Colonic mucosa (tissue), 4 donors: ENCODE results near the gene DDX17. TPM values are rescaled to one million over a fixed set of nuclear protein-coding genes. Genes with fewer than 3 reads are reported as not detected.

ENCODE experiments used
- DNase-seq: peaks from one replicate; pipeline ENCODE4 v3.0.0-alpha.2; 2020
- H3K27ac ChIP-seq: fragments of 200-600 bp; one replicate; pipeline ENCODE4 v1.8.0; 2021
- H3K27me3 ChIP-seq: fragments of 200-600 bp; one replicate; pipeline ENCODE4 v1.8.0; 2021
- H3K36me3 ChIP-seq: fragments of 200-600 bp; one replicate; pipeline ENCODE4 v1.8.0; 2021
- H3K4me1 ChIP-seq: fragments of 200-600 bp; one replicate; pipeline ENCODE4 v1.8.0; 2021; ENCODE audit warnings: mild to moderate bottlenecking
- H3K4me3 ChIP-seq: fragments of 200-600 bp; one replicate; pipeline ENCODE4 v1.8.0; 2021
- H3K9ac ChIP-seq, 2 donors: one replicate each; pipeline ENCODE4 v1.7.0; 2013; ENCODE audit warnings: control low read depth in 2 of 2, low read depth in 2 of 2, low read length in 2 of 2
- H3K9me3 ChIP-seq: fragments of 200-600 bp; one replicate; pipeline ENCODE4 v1.8.0; 2021
- intact Hi-C: fragments of 100-400 bp; cut with DNase I; formaldehyde crosslinking; loops from one replicate; pipeline ENCODE4 v1.14.1; 2022
- total RNA-seq, 2 donors: library from RNA; stranded (reverse); fragmentation: NEBNext Ultra II Directional in 1 of 2; extraction: Animal tissue kit (Norgen Biotek cat#: 25700) in 1 of 2; gene quantifications; one replicate each; pipeline ENCODE4 v1.2.1, GENCODE V29; 2021
- TF ChIP-seq, protein P1 (sequence below): fragments of 200-600 bp; IDR thresholded peaks from one replicate; pipeline ENCODE4 v1.8.0; 2022; ENCODE audit warnings: antibody characterized with exemption, mild to moderate bottlenecking
- donor health status: healthy.
- donor health status: DM: no; HTN: no; CAD: no.
- donor health status: DM: no; HTN: no; CAD: no.

The DDX17 gene
- 100 to 1,000 TPM; 333 to 359 TPM for total RNA-seq

DNA sequence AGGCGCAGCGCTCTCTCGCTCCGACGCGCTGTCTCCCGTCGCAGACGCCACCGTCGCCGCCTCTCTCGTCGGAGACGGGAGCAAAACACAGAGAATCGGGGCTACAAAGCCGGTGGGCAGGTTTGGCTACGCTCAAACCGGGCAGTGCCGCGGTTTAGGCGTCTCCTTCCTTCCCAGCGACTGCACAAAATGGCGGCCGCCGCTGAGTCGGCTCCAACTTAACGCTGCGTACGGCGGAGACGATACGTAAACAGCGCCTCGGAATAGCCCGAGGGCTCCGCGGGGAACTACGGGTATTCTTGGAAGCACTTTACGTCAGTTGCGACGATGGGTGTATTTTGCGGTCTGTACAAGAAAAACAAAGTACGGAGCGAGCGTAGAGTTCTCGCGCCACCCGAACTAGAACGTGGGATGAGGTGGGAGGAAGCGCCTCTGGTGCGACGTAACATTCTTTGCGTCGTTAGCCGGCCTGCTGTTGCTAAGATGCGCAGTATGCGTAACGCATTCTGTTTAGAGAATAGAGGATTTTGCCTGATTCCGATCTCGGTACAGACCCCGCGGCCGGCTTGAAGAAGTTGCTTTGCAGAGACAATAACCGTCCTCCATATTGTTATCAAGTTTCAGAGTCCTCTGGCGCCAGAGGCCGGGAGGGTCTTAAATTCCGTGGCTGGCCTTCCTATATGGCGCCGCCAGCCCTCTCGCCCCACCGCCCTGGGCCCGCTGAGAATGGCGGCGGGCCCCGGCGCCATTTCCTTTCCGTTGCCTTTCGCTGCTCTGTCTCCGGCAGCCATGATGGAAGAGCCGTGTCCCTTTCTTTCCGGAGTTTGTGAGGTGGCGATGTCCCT lies at the start of gene DDX17:
TSS of gene DDX17 (minus strand) at position 194 of the 845 bp plus-strand sequence.
- H3K36me3 ChIP-seq = no peaks in the 10 kb centered on the region
- H3K4me3 ChIP-seq = peak within 1 kb of the TSS; percentile 91
- peak within 1 kb of the TSS; percentile 94 to 100 for H3K9ac ChIP-seq
- peak; percentile 95 for DNase-seq
- peak within 1 kb of the TSS; percentile 100 for H3K27ac ChIP-seq
- TF ChIP-seq, protein P1, sequence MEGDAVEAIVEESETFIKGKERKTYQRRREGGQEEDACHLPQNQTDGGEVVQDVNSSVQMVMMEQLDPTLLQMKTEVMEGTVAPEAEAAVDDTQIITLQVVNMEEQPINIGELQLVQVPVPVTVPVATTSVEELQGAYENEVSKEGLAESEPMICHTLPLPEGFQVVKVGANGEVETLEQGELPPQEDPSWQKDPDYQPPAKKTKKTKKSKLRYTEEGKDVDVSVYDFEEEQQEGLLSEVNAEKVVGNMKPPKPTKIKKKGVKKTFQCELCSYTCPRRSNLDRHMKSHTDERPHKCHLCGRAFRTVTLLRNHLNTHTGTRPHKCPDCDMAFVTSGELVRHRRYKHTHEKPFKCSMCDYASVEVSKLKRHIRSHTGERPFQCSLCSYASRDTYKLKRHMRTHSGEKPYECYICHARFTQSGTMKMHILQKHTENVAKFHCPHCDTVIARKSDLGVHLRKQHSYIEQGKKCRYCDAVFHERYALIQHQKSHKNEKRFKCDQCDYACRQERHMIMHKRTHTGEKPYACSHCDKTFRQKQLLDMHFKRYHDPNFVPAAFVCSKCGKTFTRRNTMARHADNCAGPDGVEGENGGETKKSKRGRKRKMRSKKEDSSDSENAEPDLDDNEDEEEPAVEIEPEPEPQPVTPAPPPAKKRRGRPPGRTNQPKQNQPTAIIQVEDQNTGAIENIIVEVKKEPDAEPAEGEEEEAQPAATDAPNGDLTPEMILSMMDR = no peak
- H3K4me1 ChIP-seq = peaks cover 9% of the 10 kb centered on the region
- intact Hi-C loops = loop anchor here (10.0 kb wide), 1 partner anchor 112 kb away; no protein-coding TSS in a partner anchor
- no peaks in the 10 kb centered on the region for H3K27me3 ChIP-seq
- no peaks in the 10 kb centered on the region for H3K9me3 ChIP-seq

GRCh38 chr22:38554281-38554680 lies 48.2 kb upstream of the DDX17 start:
- H3K36me3 ChIP-seq = no peaks in the 10 kb centered on the region
- TF ChIP-seq, protein P1 = no peak
- no peak overlapping the region for H3K9ac ChIP-seq
- no peaks in the 10 kb centered on the region for H3K4me1 ChIP-seq
- intact Hi-C loops = no loop called here
- H3K9me3 ChIP-seq = no peaks in the 10 kb centered on the region
- no peak for DNase-seq
- H3K27me3 ChIP-seq = no peaks in the 10 kb centered on the region
- H3K27ac ChIP-seq = no peak overlapping the region
- no peak overlapping the region for H3K4me3 ChIP-seq

- Histone ChIP-seq H3K9ac (no peak overlapping the region), H3K4me3 (no peak overlapping the region), H3K9me3 (no peaks in the 10 kb centered on the region), H3K27ac (no peak overlapping the region), H3K4me1 (no peaks in the 10 kb centered on the region), H3K27me3 (no peaks in the 10 kb centered on the region), H3K36me3 (no peaks in the 10 kb centered on the region)
- intact Hi-C loops = no loop called here
- TF ChIP-seq, protein P1 = no peak
- DNase-seq = no peak
Measured at GRCh38 chr22:38549101-38549894, 43.2 kb upstream of the DDX17 start.

DNA sequence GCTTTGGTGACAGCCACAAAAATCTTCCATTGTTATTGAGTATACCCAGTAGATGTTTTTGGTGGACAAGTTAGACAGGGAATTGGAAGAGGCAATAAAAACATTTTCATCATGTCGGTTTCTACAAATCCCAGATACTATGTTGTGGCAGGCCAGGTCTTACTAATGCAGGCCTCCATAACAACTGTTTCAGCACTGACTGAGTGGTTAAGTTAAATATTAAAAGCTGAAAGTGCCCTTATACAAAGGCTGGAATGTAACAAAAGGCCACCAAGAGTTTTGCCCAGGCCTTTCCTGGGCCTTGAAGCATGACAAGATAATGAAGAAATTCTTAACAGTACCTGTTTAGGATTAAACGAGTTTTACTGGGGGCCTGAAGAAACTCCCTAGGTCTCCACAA lies 34.6 kb upstream of the DDX17 start:
- Histone ChIP-seq H3K9ac (no peak overlapping the region), H3K4me1 (no peaks in the 10 kb centered on the region), H3K27me3 (no peaks in the 10 kb centered on the region), H3K9me3 (no peaks in the 10 kb centered on the region), H3K36me3 (no peaks in the 10 kb centered on the region), H3K4me3 (no peak overlapping the region), H3K27ac (no peak overlapping the region)
- TF ChIP-seq, protein P1 = no peak
- intact Hi-C loops = no loop called here
- DNase-seq = no peak

- H3K9ac ChIP-seq = no peak overlapping the region
- no peaks in the 10 kb centered on the region for H3K27me3 ChIP-seq
- no peaks in the 10 kb centered on the region for H3K4me1 ChIP-seq
- no peak overlapping the region for H3K4me3 ChIP-seq
- DNase-seq = no peak
- no peaks in the 10 kb centered on the region for H3K9me3 ChIP-seq
- no peak overlapping the region for H3K27ac ChIP-seq
- TF ChIP-seq, protein P1 = no peak
- H3K36me3 ChIP-seq = no peaks in the 10 kb centered on the region
- intact Hi-C loops = no loop called here
Measured at GRCh38 chr22:38531251-38531938, 25.3 kb upstream of the DDX17 start.
